Measurements from ENCODE around the gene WRAP73. TPM values are rescaled to one million over a fixed set of nuclear protein-coding genes. Genes with fewer than 3 reads are reported as not detected.

WRAP73 gene
- total and polyA plus RNA-seq, 2 experiments from 2014 or later, result 22.6 to 43.3 TPM

GRCh38 chr1:3679799-3680453 lies 30.0 kb upstream of the WRAP73 start:
- no peaks in the 10 kb centered on the region for H3F3A ChIP-seq (replicated peaks; ENCODE audit: low read depth)
- peaks cover 6% of the 10 kb centered on the region for H3K4me1 ChIP-seq (ENCODE audit: insufficient read depth)
- no peak overlapping the region for H3K4me2 ChIP-seq
- H3K79me2 ChIP-seq (replicated peaks; ENCODE audit: insufficient read depth), result no peaks in the 10 kb centered on the region
- DNase-seq (ENCODE audit: low spot score) (no peak), ATAC-seq (no peak)
- H3K36me3 Mint-ChIP-seq (ENCODE audit: low read depth), result no peaks in the 10 kb centered on the region; the same call in 2 of the 3 replicates
- H3K27ac ChIP-seq (ENCODE audit: low read depth), result no peak overlapping the region
- no peaks in the 10 kb centered on the region for H3K27me3 ChIP-seq (ENCODE audit: insufficient read depth)
- no peak overlapping the region for H2AFZ ChIP-seq
- H3K9me3 Mint-ChIP-seq, result no peaks in the 10 kb centered on the region; the same call in 1 of the 3 replicates
- no peaks in the 10 kb centered on the region for H3K9me2 ChIP-seq (ENCODE audit: insufficient read depth)
- no peaks in the 10 kb centered on the region for H3K36me3 ChIP-seq (ENCODE audit: insufficient read depth)
- H3K4me1 Mint-ChIP-seq, result peaks cover 16% of the 10 kb centered on the region
- TF ChIP-seq ZNF462 (CRISPR knock-in tag; IDR thresholded peaks at IDR 0.05) (no peak), JUNB (IDR thresholded peaks at IDR 0.05; ENCODE audit: unreplicated experiment) (no peak), EZH2phosphoT487 (IDR thresholded peaks at IDR 0.05; ENCODE audit: unreplicated experiment) (no peak), CTCF (conservative IDR thresholded peaks at IDR 0.05; ENCODE audit: low read depth in 2 of 2) (no peak), REST (IDR thresholded peaks at IDR 0.05; ENCODE audit: unreplicated experiment) (no peak), CREB1 (CRISPR knock-in tag; IDR thresholded peaks at IDR 0.05; ENCODE audit: low read depth) (no peak), EZH2 (IDR thresholded peaks at IDR 0.05; ENCODE audit: low read depth, unreplicated experiment) (no peak)
- no peak overlapping the region for H3K4me3 Mint-ChIP-seq
- H4K20me1 ChIP-seq (replicated peaks; ENCODE audit: insufficient read depth), result no peaks in the 10 kb centered on the region
- H3K27me3 Mint-ChIP-seq (ENCODE audit: insufficient read depth, low read depth, poor library complexity), result peaks cover 34% of the 10 kb centered on the region
- H3K4me3 ChIP-seq, result no peak overlapping the region
- H3K27ac Mint-ChIP-seq, result no peak overlapping the region

All from GM23338 (cell line).